ENCODE data around the gene TRIM27. TPM values are rescaled to one million over a fixed set of nuclear protein-coding genes. Genes with fewer than 3 reads are reported as not detected.
"Not testable (repeated sequence)": the region's sequence is repeated elsewhere in the genome, so short reads cannot be mapped to it uniquely, and the experiment has no call there.

Gene TRIM27
- total RNA-seq, 1 donor from 2014 or later = 61.5 TPM

DNA sequence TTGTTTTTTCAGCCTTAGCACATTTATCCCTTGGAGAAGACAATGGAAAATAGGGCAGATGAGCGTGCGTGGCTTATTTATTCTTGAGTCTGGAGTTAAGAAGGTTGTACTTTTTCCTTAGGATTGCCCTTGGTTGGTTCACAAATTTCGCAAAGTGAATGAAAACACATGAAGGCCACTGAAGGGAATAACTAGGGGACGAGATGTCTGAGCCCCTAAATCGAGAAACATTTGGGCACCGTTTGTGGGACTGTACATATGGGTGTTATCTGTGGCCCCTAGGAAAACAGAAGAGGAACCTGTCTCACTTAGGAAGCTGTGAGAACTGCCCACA is 19.4 kb upstream of the TRIM27 start:
- intact Hi-C loops (cut with micrococcal nuclease) = loop anchor here (5.0 kb wide), 1 partner anchor 1466 kb away; no protein-coding TSS in a partner anchor

DNA sequence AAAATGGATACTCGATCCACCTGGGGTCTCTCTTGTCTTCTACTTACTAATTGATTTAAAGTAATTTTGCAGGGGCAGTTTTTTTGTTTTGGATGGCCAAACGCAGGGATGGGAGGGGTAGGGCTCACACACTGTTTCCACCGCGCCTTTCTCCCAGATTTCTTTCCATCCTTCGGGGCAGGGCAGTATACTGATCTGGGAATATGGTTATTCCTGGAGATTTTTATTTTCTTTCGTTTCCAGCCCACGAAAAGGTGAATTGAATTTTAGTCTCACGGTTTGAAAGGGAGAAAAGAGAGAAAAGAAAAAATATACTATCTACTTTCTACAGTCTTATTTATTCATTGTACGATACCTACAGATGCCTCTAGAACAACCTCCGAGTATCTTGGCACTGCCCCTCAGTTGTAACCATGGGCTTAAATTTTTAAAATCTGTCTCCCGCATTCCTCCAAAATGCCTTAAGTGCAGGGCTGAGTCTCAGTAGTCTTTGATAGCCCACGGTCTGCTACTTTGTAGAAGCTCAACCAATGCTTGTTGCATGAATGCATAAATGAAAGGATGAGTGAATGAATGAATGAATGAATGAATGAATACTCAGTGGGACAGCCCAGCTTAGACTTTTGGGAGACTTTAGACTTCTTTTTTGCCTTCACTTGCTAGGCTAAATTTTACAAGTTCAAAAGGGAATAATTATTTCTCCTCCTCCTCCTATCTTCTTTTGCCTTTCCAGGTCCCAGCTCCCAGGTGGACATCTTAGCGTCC is 18.1 kb upstream of the TRIM27 start:
- intact Hi-C loops (cut with micrococcal nuclease) = loop anchor here (1.0 to 5.0 kb wide), 8 partner anchors 11 to 1465 kb away; partner anchors contain the start of gene TRIM27

GRCh38 chr6:28940858-28941683 is 17.3 kb upstream of the TRIM27 start:
- intact Hi-C loops (cut with micrococcal nuclease) = loop anchor here (1.0 to 5.0 kb wide), 8 partner anchors 12 to 1464 kb away; partner anchors contain the start of gene TRIM27

GRCh38 chr6:28940294-28940857 is 16.6 kb upstream of the TRIM27 start:
- intact Hi-C loops (cut with micrococcal nuclease) = loop anchor here (5.0 kb wide), 1 partner anchor 1463 kb away; no protein-coding TSS in a partner anchor

DNA sequence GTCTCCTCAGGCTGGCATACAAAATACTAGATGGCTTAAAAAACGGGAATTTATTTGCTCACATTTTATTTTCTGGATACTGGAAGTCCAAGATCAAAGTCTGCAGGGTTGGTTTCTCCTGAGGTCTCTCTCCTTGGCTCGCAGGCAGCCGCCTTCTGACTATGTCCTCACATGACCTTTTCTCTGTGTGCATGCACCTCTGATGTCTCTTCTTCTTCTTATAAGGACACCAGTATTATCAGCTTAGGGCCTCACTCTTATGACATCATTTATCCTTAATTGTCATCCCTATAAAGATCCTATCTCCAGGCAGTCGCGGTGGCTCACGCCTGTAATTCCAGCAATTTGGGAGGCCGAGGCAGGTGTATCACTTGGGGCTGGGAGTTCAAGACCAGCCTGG is 9.3 kb upstream of the TRIM27 start:
- intact Hi-C loops (cut with micrococcal nuclease) = no loop called here

GRCh38 chr6:28929887-28930620 is 6.3 kb upstream of the TRIM27 start:
- intact Hi-C loops (cut with micrococcal nuclease) = no loop called here

DNA sequence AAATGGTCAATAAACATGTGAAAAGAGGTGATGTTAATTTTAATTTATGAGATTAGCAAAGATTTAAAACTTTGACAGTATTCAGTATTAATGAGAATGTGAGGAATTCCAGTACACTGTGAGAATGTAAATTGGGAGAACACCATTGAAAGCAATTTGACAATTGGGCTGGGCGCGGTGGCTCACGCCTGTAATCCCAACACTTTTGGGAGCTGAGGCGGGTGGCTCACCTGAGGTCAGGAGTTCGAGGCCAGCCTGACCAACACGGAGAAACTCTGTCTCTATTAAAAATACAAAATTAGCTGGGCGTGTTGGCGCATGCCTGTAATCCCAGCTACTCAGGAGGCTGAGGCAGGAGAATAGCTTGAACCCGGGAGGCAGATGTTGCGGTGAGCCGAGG is 5.6 kb upstream of the TRIM27 start:
- intact Hi-C loops (cut with micrococcal nuclease) = not testable (repeated sequence)

GRCh38 chr6:28927846-28928245 is 4.1 kb upstream of the TRIM27 start:
- intact Hi-C loops (cut with micrococcal nuclease) = no loop called here

DNA sequence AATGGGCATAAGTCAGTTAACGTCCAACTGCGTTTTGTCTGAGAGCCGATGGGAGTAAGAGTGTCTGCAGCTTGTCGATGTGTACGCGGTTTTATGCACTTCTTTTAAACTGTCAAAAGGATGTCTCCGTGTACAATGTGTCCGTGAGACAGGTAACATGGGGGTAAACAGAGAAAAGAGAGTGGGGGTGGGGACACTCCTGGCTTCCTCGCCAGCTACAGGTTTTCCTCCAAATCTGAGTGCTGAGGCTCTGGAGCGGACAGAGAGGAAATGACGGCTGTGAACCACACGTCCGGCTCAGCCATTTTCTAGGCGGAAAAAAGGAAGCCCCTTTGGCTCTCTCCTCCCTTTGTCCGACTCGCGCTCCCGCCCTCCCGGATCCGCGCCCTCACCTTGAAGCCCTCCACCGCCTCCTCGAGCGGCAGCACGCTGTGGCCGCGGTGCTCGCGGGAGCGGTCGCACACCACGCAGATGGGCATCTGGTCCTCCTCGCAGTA is 916 bp downstream of the TRIM27 start:
- intact Hi-C loops (cut with micrococcal nuclease) = loop anchor here (1.0 to 2.0 kb wide), 5 partner anchors 18 to 94 kb away; no protein-coding TSS in a partner anchor

- intact Hi-C loops (cut with micrococcal nuclease) = loop anchor here (1.0 to 2.0 kb wide), 3 partner anchors 59 to 95 kb away; no protein-coding TSS in a partner anchor
Measured at GRCh38 chr6:28922004-28922820, 1.6 kb downstream of the TRIM27 start.

GRCh38 chr6:28920281-28920680 is 3.5 kb downstream of the TRIM27 start:
- intact Hi-C loops (cut with micrococcal nuclease) = no loop called here

DNA sequence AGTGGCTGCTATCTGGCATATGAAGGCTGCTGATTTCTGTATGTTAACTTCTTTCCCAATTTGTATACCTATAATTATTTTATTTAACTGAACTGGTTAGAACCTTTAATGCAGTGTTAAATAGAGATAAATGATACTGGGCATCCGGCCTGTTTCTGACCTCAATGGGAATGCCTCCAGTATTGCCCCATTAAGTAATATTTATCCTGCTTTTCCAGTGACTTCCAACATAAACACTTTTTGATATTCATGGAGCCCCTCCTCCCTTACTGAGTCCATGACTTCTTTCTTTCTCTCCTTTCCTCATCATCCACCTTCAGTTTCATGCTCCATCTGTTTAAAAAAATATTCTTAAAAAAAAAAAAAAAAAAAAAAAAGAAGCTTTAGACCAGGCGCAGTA is 8.8 kb downstream of the TRIM27 start:
- intact Hi-C loops (cut with micrococcal nuclease) = no loop called here

- intact Hi-C loops (cut with micrococcal nuclease) = no loop called here
Measured at GRCh38 chr6:28910901-28911690, 12.7 kb downstream of the TRIM27 start.

- intact Hi-C loops (cut with micrococcal nuclease) = no loop called here
Measured at GRCh38 chr6:28907394-28907793, 16.4 kb downstream of the TRIM27 start.

DNA sequence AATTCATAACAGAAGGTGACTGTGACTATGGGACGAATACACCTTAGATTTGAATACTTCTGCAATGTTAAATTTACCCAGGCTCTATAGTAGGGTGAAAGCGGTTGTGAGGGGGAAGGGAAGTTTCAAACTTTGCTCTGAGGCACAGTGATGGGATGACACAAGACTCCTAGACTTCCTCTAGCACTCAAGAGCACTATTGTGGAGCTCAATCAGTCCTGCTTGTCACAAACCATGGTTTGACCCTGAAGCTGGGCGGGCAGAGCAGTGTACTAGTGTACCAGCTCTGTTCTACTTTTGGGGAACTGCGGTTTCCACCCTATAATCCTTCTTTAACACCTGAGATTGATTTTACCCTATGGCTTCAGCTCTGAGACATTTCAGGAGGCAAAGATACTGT is 17.1 kb downstream of the TRIM27 start:
- intact Hi-C loops (cut with micrococcal nuclease) = no loop called here

DNA sequence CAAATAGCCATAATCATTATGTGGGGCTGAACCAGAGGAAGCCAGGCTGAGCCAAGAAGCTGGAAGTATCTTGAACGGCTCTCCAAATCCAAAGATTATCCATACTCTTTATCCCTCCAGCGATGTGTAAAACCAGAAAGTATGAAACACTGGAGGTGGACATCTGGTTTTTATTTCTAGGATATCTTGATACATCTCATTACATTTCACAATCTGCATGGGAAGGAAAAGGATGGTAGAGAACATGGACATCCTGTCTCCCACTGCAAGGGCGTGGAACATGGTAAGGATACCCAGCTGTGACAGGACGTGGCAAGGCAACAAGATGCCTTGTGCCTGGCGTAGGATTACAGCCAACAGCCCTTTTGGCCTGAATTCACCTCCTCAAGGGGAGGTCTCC is 20.1 kb downstream of the TRIM27 start:
- intact Hi-C loops (cut with micrococcal nuclease) = no loop called here

DNA sequence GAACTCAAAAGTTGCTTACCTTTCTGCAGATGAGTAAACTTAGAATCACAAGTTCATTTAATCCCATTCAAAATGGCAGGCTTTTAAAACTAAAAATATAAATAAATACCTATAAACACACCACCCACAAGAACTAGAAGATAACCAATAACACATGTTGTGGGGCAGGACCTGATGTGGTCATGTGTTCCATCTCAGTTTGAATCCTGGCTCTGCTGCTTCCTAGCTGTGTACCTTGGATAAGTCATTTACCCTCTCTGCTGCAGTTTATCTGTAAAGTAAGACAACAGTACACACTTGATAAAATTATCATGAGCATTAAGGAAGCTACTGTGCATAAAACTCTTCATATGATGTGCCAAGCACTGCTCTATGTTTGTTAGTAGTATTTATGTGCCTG is 22.0 kb downstream of the TRIM27 start:
- intact Hi-C loops (cut with micrococcal nuclease) = no loop called here

DNA sequence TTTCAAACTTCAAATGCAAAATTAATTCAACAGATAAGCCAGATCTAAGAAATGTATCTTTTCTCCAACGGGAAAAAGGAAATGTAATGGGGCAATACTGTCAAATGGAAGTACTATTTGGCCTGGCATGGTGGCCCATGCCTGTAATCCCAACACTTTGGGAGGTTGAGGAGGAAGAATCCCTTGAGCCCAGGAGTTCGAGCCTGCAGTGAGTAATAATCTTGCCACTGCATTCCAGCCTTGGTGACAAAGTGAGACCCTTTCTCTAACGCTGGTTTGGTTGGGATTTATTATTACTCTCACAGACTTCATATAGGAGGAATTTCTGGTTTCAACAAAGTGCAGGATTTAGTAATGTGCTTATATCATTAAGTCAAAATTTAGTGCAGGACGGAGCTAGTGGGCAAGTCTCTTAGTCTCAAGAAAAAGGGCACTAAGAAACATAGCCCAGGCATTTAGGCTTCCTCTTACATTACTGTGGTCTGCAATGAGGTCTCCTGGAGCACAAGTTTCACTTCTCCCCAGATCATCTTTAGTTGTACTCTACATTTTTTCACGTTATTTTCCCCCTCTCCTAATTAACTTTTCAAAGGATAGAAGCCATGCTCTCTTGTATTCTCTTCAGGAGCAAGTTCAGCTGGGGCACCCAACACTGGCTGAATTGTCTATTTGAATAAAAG is 23.1 kb downstream of the TRIM27 start:
- intact Hi-C loops (cut with micrococcal nuclease) = no loop called here

DNA sequence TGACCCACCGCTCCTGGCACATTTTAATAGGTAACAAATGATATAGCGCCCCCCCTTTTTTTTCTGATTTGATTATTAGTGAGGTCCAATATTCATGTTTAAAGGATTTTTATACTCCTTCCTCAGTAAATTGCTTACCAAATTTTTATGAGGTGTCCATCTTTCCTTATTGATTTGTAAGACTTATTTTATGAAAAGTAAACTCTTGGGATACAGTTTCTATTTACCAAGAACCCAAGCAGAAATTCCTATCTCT is 25.1 kb downstream of the TRIM27 start:
- intact Hi-C loops (cut with micrococcal nuclease) = loop anchor here (1.0 to 5.0 kb wide), 2 partner anchors 49 to 1766 kb away; a partner anchor contains a TSS
